Endometrium (tissue), 2 donors: ENCODE results near the gene GRB2.
"Not testable (repeated sequence)": the region's sequence is repeated elsewhere in the genome, so short reads cannot be mapped to it uniquely, and the experiment has no call there.

Experiments used
- FAIRE-seq: peaks from 2 replicates; lab custom pipeline; 2012; peaks lifted over from hg19 to GRCh38; lab: Jason Lieb, UNC
- donor health status: control.
- donor health status: control.

The GRB2 gene

GRCh38 chr17:75318211-75318610 lies 87.3 kb downstream of the GRB2 start:
- no peak for FAIRE-seq

DNA sequence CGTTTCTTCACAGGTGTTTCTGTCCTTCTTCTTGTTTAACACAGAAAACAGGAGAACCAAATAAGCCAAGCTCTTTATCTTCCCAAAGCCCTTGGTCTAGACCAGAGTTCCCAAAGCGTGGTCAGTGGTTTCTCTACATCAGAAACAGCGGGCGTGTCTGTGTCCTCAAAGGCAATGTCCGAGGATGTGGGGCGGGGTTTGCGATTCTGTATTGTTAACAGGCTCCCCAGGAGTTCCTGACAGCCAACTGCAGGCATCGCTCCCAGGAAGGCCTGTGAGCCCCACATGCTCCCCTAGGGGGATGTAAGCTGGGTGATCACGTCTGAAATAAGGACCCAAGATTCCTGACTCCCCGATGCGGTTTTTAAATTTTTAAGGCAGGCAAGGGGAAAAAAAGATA lies 87.8 kb downstream of the GRB2 start:
- no peak for FAIRE-seq

GRCh38 chr17:75316253-75316652 lies 89.2 kb downstream of the GRB2 start:
- FAIRE-seq, result no peak

GRCh38 chr17:75315541-75316243 lies 89.8 kb downstream of the GRB2 start:
- FAIRE-seq, result no peak

GRCh38 chr17:75313941-75314551 lies 91.4 kb downstream of the GRB2 start:
- no peak for FAIRE-seq

GRCh38 chr17:75308732-75309629 lies 96.5 kb downstream of the GRB2 start:
- FAIRE-seq, result no peak

GRCh38 chr17:75307957-75308731 lies 97.3 kb downstream of the GRB2 start:
- FAIRE-seq, result no peak

GRCh38 chr17:75301502-75302206 lies 103.8 kb downstream of the GRB2 start:
- FAIRE-seq, result no peak

- FAIRE-seq, result no peak
Measured at GRCh38 chr17:75301049-75301448, 104.4 kb downstream of the GRB2 start.

GRCh38 chr17:75300280-75300679 lies 105.2 kb downstream of the GRB2 start:
- FAIRE-seq, result no peak

GRCh38 chr17:75295201-75296158 lies 110.0 kb downstream of the GRB2 start:
- FAIRE-seq, result no peak

GRCh38 chr17:75292810-75293448 lies 112.5 kb downstream of the GRB2 start:
- FAIRE-seq, result not testable (repeated sequence)

- no peak for FAIRE-seq
Measured at GRCh38 chr17:75289832-75290337, 115.6 kb downstream of the GRB2 start.

DNA sequence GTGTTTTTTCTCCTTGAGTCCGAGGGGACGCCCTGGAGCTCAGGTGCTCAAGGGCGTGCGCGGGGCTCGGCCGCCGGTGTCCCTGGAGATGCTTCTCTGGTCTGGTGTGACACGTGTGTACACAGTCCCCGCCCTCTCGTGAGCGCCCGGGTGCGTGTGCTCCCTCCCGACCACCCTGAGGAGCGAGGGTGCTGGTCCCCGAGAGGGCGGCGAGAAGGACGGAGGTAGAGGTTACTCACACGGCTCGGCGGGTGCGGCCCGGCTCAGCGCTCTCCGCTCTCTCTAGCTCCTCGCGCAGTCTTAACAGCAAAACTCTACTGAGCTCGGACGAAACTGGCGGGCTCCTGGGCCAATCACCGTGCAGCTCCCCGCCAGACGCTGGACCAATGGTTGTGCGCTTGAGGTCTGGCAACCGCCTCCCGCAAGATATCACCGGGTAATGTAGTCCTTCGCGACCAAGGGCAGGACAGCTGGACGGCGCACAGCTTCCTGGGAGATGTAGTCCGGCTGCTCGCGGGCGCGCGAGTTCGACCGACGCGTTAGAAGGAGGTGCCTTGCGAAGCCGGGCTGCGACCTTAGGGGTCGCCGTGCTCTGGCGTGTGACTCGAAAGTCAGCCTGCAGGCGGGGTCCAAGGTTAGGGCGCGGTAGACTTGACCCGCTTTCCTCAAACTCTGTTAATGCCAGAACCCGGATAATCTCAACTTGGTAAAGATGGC lies 116.2 kb downstream of the GRB2 start, which contains the start of gene SLC25A19:
SLC25A19 (minus strand) TSS at position 319 of the 717 bp plus-strand sequence. CDS start 2,669 bp downstream, outside the sequence.
- peak; percentile 83 for FAIRE-seq

DNA sequence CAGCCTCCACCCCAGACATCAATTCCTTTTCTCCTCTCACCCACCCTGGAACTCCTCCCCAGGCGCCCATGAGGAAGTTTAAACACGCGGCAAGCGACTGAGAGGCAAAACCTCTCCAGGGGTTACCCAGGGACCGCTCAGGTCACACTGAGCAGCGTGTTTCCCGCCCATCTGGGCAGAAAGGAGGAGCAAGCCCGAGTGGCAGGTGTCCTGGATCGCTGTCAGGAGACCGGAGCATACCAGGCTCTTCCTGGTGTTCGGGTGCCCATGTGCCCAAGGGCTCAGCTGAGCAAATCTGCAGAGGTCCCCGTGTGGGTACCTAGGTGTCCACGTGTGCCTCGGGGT lies 116.7 kb downstream of the GRB2 start:
- FAIRE-seq, result no peak

GRCh38 chr17:75288359-75288758 lies 117.1 kb downstream of the GRB2 start:
- no peak for FAIRE-seq

DNA sequence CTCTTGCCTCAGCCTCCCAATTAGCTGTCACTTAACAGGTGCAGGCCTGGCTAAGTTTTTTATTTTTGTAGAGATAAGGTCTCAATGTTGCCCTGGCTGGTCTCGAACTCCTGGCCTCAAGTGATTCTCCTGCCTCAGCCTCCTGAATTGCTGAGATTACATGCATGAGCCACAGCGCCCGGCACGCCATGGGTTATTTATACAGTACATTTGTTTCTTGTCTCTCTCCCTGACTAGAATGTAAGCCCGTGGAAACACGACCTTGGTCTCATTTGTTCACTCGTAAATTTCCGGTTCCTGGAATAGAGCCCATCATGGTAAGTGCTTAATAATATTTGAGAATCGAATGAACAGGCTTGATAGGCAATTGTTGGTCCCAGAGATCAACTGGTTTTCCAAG lies 118.3 kb downstream of the GRB2 start:
- no peak for FAIRE-seq

GRCh38 chr17:75285123-75285522 lies 120.4 kb downstream of the GRB2 start:
- no peak for FAIRE-seq

GRCh38 chr17:75280189-75280588 lies 125.3 kb downstream of the GRB2 start:
- not testable (repeated sequence) for FAIRE-seq
